GM12801 (cell line): Measurements from ENCODE around the gene MPO.

Source experiments
- CTCF ChIP-seq: IDR thresholded peaks from one replicate; pipeline ENCODE4 v1.5.1; 2011; ENCODE audit warnings: control low read depth; ENCODE audit not compliant: insufficient read length; ENCODE audit errors: extremely low read depth

Gene MPO

DNA sequence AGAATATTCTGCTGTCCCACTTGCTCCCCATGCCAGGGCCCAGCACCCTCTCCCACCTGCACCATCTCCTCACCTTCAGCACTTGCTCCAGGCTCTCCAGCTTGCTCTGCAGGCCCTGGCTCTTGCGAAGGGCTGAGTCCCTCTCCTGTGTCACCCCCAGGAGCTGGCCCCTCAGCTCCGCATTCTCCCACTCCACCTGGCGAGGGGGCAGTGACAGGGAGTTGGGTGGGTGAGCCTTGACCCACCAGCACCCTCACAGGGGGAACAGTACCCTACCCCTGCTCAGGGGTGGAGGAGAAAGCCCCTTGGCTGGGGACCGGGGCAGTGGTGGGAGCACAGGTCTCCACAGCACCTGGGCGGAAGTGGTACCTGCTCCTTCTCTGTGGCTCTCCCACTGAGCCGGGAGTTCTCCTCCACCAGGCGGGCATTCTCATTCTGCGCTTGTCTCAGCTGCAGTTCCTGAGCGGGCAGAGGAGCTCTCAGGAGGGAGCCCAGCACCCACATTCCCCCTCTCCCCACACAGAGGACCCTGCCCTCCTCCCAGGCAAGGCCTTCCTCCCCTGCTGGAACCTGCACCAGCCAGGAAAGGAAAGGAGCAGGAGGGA, 41.9 kb upstream of the MPO start:
- no peak for TF ChIP-seq CTCF

GRCh38 chr17:58321571-58322525, 41.1 kb upstream of the MPO start:
- TF ChIP-seq CTCF, result no peak

DNA sequence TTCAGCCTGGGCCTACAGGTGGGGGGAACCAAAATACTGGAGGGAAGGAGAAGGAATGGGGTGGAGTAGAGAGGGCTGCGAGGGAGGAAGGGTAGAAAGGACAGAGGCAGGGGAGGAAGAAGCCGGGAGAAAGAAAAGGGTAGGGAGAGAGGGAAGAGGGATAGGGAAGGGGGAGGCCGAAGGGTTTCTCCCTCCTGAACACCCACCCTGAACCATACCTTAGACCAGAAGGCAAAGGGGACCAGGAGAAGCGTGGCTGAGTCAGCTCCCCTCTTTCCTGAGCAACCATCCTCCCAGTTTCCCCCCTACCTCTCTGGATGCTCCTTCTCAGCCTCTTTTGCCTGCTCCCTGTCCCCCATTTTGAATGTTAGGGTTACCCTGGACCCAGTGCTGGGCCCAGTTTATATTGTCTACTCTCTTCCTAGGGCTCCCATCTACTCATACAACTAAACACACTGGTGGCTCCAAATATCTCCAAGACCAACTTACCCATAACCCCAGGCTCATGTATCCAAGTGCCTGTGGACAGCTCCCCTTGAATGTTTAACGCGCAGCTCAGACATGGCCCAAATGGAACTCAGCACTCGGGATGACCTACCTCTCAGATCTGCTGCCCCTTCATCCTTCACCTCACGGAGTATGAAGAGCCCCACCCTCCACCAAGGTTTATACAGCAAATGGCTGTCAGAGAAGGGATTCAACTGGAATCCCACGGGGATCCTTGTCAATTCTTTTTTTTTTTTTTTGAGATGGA, 40.0 kb upstream of the MPO start:
- no peak for TF ChIP-seq CTCF

- TF ChIP-seq CTCF, result no peak
Measured at GRCh38 chr17:58320163-58320558, 39.4 kb upstream of the MPO start.

GRCh38 chr17:58319173-58320162, 38.7 kb upstream of the MPO start:
- no peak for TF ChIP-seq CTCF

DNA sequence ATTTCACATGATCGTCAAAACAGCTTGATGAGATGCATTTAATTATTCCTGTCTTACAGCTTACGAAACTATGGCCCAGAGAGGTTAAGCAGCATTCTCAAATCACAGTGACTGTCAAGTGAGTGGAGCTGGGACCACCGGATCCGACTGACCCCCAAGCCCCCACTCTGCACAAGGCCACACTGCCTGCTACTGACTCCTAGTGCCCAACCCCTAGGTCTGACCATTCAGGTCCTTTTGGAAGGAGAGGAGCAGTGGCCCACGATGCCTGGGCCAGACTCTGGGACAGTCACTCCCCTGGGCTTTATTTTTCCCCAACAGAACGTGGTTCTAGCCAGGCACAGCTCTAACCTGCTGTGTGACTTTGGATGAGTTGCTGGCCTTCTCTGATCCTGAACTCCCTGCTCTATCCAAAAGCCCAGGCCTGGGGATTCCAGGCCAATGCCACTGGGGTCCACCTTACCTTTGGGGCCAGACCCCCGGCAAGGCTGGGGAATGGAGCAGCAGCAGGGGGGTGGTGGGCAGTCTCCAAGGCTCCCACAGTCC, 38.0 kb upstream of the MPO start:
- TF ChIP-seq CTCF, result no peak
